Tibial nerve (tissue), 3 donors: ENCODE results near the gene FNDC3B.

Experiments used
- EP300 ChIP-seq, 2 donors: sonication (generic); formaldehyde crosslinking; IDR thresholded peaks; one replicate each; pipeline ENCODE4 v1.6.1; 2017; ENCODE audit warnings: antibody characterized with exemption in 2 of 2, mild to moderate bottlenecking in 1 of 2
- POLR2A ChIP-seq, 2 donors: fragments of 450-650 bp; IDR thresholded peaks; one replicate each; pipeline ENCODE4 v1.6.1; 2017; ENCODE audit warnings: antibody characterized with exemption in 2 of 2, mild to moderate bottlenecking in 2 of 2, moderate library complexity in 2 of 2

DNA sequence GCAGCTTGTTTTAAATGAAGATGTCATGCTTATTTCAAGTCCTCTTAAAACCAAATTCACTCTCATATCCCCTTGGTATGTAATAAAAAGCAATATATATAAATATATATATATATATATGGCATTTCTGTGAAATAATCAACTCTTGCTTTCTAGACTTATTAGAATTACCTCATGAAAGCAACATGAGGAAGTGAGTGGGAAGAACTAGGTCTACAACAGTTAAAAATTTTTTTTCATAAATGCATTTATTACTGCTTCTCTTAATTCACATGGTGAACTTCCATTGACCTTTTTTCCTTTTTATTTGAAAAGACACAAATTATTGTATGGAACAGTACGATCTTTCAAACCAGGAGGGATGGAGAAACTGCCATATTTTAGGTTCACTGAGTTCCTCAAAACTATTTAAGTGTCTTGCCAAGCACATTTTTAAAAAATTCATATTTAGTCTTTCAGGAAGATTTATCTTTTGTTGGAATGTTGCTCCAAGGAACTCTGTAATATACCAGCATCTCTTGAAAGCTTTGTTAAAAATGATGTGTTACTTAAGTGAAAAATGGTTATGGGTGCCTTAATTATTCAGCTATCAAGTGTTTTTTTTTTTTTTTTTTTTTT lies 223.7 kb downstream of the FNDC3B start:
- no peak for TF ChIP-seq POLR2A (IDR thresholded peaks at IDR 0.05)
- TF ChIP-seq EP300 (IDR thresholded peaks at IDR 0.05), result no peak
